OCI-LY3 (cell line): Measurements from ENCODE around the gene NOP56.

ENCODE experiments used
- H2AFZ ChIP-seq: fragments of 200-600, 300-600 bp; shearing (Covaris generic); 2 replicates; pipeline ENCODE4 v1.6.0; 2014; ENCODE audit warnings: antibody characterized with exemption, low read depth, low read length
- H3K27ac ChIP-seq: fragments of 200-600, 300-600 bp; sonication (generic); 2 replicates; pipeline ENCODE4 v1.5.1; 2014; ENCODE audit warnings: mild to moderate bottlenecking, low read length, moderate library complexity, mixed read lengths
- H3K27me3 ChIP-seq: fragments of 200-600, 300-600 bp; sonication (generic); 2 replicates; pipeline ENCODE4 v1.6.1; 2014; ENCODE audit warnings: low read depth, low read length, mixed read lengths
- H3K36me3 ChIP-seq: fragments of 200-600, 300-600 bp; sonication (generic); replicated peaks from 2 replicates; pipeline ENCODE3; 2014; ENCODE audit warnings: low read depth, low read length, mixed read lengths
- H3K4me1 ChIP-seq: fragments of 300-600, 200-600 bp; sonication (generic); 2 replicates; pipeline ENCODE4 v1.6.1; 2014; ENCODE audit warnings: low read length, mixed read lengths
- H3K4me2 ChIP-seq: fragments of 200-600, 300-600 bp; sonication (generic); 2 replicates; pipeline ENCODE4 v1.6.1; 2014; ENCODE audit warnings: low read length, mixed read lengths
- H3K4me3 ChIP-seq: fragments of 300-600, 200-600 bp; sonication (generic); 2 replicates; pipeline ENCODE4 v1.5.1; 2014; ENCODE audit warnings: antibody characterized with exemption, mild to moderate bottlenecking, low read length, moderate library complexity
- H3K79me2 ChIP-seq: fragments of 300-600, 200-600 bp; shearing (Covaris generic); 2 replicates; pipeline ENCODE4 v1.6.1; 2014; ENCODE audit warnings: mild to moderate bottlenecking, low read length, mixed read lengths
- H3K9ac ChIP-seq: fragments of 300-600, 200-600 bp; shearing (Covaris generic); 2 replicates; pipeline ENCODE4 v1.6.0; 2014; ENCODE audit warnings: mild to moderate bottlenecking, low read length, moderate library complexity
- H3K9me3 ChIP-seq: fragments of 200-600, 300-600 bp; shearing (Covaris generic); 2 replicates; pipeline ENCODE4 v1.6.1; 2014; ENCODE audit warnings: low read length, mixed read lengths; ENCODE audit not compliant: insufficient read depth
- H4K20me1 ChIP-seq: fragments of 200-600, 300-600 bp; sonication (generic); 2 replicates; pipeline ENCODE4 v1.6.1; 2016; ENCODE audit warnings: low read length, mixed read lengths; ENCODE audit not compliant: insufficient read depth
- EZH2phosphoT487 ChIP-seq: fragments of 200-600 bp; shearing (Covaris generic); IDR thresholded peaks from 2 replicates; pipeline ENCODE4 v1.6.1; 2018; ENCODE audit warnings: antibody characterized with exemption, mixed run types, low read depth
- TF ChIP-seq, protein P1 (sequence below): fragments of 200-600, 300-600 bp; sonication (generic); IDR thresholded peaks from 2 replicates; pipeline ENCODE4 v1.5.1; 2014; ENCODE audit warnings: antibody characterized with exemption, low read length, low read depth

The NOP56 gene

GRCh38 chr20:2688041-2688591 lies 35.7 kb downstream of the NOP56 start:
- H3K36me3 ChIP-seq = no peaks in the 10 kb centered on the region
- peak overlapping the region; percentile 76 for H3K4me2 ChIP-seq
- TF ChIP-seq EZH2phosphoT487 = no peak
- TF ChIP-seq, protein P1, sequence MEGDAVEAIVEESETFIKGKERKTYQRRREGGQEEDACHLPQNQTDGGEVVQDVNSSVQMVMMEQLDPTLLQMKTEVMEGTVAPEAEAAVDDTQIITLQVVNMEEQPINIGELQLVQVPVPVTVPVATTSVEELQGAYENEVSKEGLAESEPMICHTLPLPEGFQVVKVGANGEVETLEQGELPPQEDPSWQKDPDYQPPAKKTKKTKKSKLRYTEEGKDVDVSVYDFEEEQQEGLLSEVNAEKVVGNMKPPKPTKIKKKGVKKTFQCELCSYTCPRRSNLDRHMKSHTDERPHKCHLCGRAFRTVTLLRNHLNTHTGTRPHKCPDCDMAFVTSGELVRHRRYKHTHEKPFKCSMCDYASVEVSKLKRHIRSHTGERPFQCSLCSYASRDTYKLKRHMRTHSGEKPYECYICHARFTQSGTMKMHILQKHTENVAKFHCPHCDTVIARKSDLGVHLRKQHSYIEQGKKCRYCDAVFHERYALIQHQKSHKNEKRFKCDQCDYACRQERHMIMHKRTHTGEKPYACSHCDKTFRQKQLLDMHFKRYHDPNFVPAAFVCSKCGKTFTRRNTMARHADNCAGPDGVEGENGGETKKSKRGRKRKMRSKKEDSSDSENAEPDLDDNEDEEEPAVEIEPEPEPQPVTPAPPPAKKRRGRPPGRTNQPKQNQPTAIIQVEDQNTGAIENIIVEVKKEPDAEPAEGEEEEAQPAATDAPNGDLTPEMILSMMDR = peak; percentile 88
- H3K27ac ChIP-seq = no peak overlapping the region
- peaks cover 10% of the 10 kb centered on the region; the same call in 1 of the 2 replicates for H3K4me1 ChIP-seq
- 0 out of 2 replicates have a peak overlapping the region, but pooled peaks have one; percentile 7 for H3K9ac ChIP-seq
- peak overlapping the region; percentile 91 for H2AFZ ChIP-seq
- H3K27me3 ChIP-seq = peaks cover 12% of the 10 kb centered on the region; the same call in 1 of the 2 replicates
- H4K20me1 ChIP-seq = no peaks in the 10 kb centered on the region
- H3K9me3 ChIP-seq = no peaks in the 10 kb centered on the region
- H3K79me2 ChIP-seq = no peaks in the 10 kb centered on the region
- H3K4me3 ChIP-seq = peak overlapping the region; percentile 64

DNA sequence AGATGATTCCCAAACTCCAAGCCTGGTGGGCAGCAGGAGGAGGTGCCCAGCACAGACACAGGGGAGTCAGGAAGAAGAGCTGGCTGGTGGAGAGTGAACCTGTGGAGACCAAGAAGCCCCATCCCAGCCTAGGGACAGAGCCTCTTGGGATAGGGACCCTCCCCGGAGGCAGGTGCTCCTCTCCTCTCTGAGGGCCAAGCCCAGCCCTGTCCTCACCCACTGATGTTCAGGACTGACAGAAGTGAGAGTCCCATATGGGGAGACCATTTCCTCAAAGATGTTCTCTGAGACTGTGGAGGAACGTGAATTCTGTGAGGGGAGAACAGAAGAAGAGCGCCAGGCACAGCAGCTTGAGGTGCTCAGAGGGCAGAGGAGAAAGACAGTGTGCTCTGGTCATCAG lies 37.8 kb downstream of the NOP56 start:
- Histone ChIP-seq H3K27me3 (peaks cover 12% of the 10 kb centered on the region; the same call in 1 of the 2 replicates), H3K4me3 (no peak overlapping the region), H2AFZ (no peak overlapping the region), H3K36me3 (no peaks in the 10 kb centered on the region), H3K9me3 (no peaks in the 10 kb centered on the region), H3K4me2 (no peak overlapping the region), H3K4me1 (peaks cover 7% of the 10 kb centered on the region; the same call in 1 of the 2 replicates), H3K79me2 (no peaks in the 10 kb centered on the region), H4K20me1 (no peaks in the 10 kb centered on the region), H3K27ac (no peak overlapping the region), H3K9ac (no peak overlapping the region)
- TF ChIP-seq EZH2phosphoT487 = no peak
- TF ChIP-seq, protein P1 = no peak

DNA sequence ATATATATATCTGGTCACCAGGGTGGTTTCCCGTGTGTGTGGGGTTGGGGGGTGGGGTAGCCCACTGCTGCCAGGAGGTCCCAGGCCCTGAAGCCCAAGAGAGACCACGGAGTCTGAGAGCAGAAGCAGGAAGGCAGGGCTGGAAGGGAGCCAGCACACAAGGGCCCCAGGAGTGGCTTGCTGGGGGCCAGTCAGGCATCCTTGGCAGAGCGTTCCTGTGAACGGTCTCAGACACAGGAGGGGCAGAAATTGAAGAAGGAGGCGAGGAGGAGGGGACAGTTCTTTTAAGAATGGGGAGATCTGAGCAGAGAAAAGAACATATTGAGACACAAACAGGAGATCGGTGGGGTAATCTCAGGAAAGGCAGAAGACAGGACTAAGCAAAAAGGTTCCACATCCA lies 38.3 kb downstream of the NOP56 start:
- Histone ChIP-seq H4K20me1 (no peaks in the 10 kb centered on the region), H3K27ac (no peak overlapping the region), H3K4me1 (peaks cover 7% of the 10 kb centered on the region; the same call in 1 of the 2 replicates), H3K79me2 (no peaks in the 10 kb centered on the region), H3K4me3 (no peak overlapping the region), H3K9me3 (no peaks in the 10 kb centered on the region), H3K9ac (no peak overlapping the region), H3K36me3 (no peaks in the 10 kb centered on the region), H2AFZ (no peak overlapping the region), H3K4me2 (no peak overlapping the region), H3K27me3 (peaks cover 12% of the 10 kb centered on the region; the same call in 1 of the 2 replicates)
- TF ChIP-seq, protein P1 = no peak
- TF ChIP-seq EZH2phosphoT487 = no peak

DNA sequence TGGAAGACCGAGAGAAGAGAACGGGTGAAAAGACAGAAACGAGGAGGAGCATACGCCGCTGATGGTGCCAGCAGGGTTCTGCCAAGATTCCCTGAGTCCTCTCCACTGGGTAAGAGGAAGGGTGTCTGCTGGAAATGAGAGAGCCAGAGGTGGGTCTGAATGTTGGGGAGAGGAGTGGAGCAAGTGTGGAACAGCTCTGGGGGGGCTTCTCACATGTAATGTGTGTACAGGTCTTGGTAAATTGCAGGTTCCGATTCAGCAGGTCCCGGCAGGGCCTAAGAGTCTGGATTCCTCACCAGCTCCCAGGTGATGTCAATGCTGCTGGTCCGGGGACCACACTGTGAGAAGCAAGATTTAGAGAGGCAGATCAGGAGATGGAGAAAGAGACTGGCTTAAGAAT lies 38.7 kb downstream of the NOP56 start:
- no peak overlapping the region for H2AFZ ChIP-seq
- H3K4me2 ChIP-seq = no peak overlapping the region
- no peaks in the 10 kb centered on the region for H4K20me1 ChIP-seq
- H3K9ac ChIP-seq = no peak overlapping the region
- H3K4me3 ChIP-seq = no peak overlapping the region
- TF ChIP-seq, protein P1 = no peak
- TF ChIP-seq EZH2phosphoT487 = no peak
- no peak overlapping the region for H3K27ac ChIP-seq
- H3K27me3 ChIP-seq = peaks cover 12% of the 10 kb centered on the region; the same call in 1 of the 2 replicates
- H3K79me2 ChIP-seq = no peaks in the 10 kb centered on the region
- H3K4me1 ChIP-seq = peaks cover 7% of the 10 kb centered on the region; the same call in 1 of the 2 replicates
- H3K9me3 ChIP-seq = no peaks in the 10 kb centered on the region
- H3K36me3 ChIP-seq = no peaks in the 10 kb centered on the region
